A673 (cell line): ENCODE results near the gene MMADHC. TPM values are rescaled to one million over a fixed set of nuclear protein-coding genes. Genes with fewer than 3 reads are reported as not detected.

Source experiments
- BruUV-seq: library from RNA; stranded (reverse); fragments of 400-500 nt; replicated peaks from 2 replicates; lab custom pipeline; 2021; lab: Mats Ljungman, UMichigan
- CTCF ChIA-PET: fragments of 300-600 bp; sonication (Branson Sonifier 250); formaldehyde crosslinking; loops from one replicate; lab custom pipeline; 2022; ENCODE audit warnings: antibody characterized with exemption; lab: Charles Lee
- POLR2A ChIA-PET: fragments of 300-600 bp; sonication (Branson Sonifier 250); formaldehyde crosslinking; loops from one replicate; lab custom pipeline; 2022; ENCODE audit warnings: antibody characterized with exemption; ENCODE audit not compliant: low non-redundant PET; lab: Charles Lee
- DNase-seq: peaks from one replicate; pipeline ENCODE4 v3.0.0-alpha.2; 2015; ENCODE audit warnings: low spot score
- H3K27ac ChIP-seq: fragments of 200-600 bp; sonication (generic); 2 replicates; pipeline ENCODE4 v1.5.1; 2016; ENCODE audit warnings: mixed run types, low read depth, mild to moderate bottlenecking, mixed read lengths, antibody characterized with exemption, low read length; ENCODE audit not compliant: poor library complexity, severe bottlenecking
- H3K27me3 ChIP-seq: fragments of 200-600 bp; sonication (generic); replicated peaks from 2 replicates; pipeline ENCODE4 v1.6.1; 2017; ENCODE audit warnings: mixed run types, low read depth, mild to moderate bottlenecking, mixed read lengths, antibody characterized with exemption, low read length; ENCODE audit not compliant: insufficient read depth, poor library complexity
- H3K36me3 ChIP-seq: fragments of 200-600 bp; sonication (generic); 2 replicates; pipeline ENCODE4 v1.6.1; 2016; ENCODE audit warnings: mixed run types, mild to moderate bottlenecking, mixed read lengths, antibody characterized with exemption, low read length; ENCODE audit not compliant: insufficient read depth, poor library complexity, severe bottlenecking
- H3K4me1 ChIP-seq: fragments of 200-600 bp; sonication (generic); 2 replicates; pipeline ENCODE4 v1.6.1; 2017; ENCODE audit warnings: mixed run types, mild to moderate bottlenecking, mixed read lengths, antibody characterized with exemption, low read length; ENCODE audit not compliant: insufficient read depth, poor library complexity, severe bottlenecking
- H3K4me3 ChIP-seq: fragments of 200-600 bp; sonication (generic); 2 replicates; pipeline ENCODE4 v1.5.1; 2016; ENCODE audit warnings: low read depth, mixed run types, mild to moderate bottlenecking, mixed read lengths, low read length; ENCODE audit not compliant: poor library complexity, severe bottlenecking
- H3K9me3 ChIP-seq: fragments of 200-600 bp; sonication (generic); 2 replicates; pipeline ENCODE4 v1.6.1; 2016; ENCODE audit warnings: mixed run types, low read depth, mild to moderate bottlenecking, mixed read lengths, antibody characterized with exemption, low read length; ENCODE audit not compliant: poor library complexity, severe bottlenecking
- CTCF ChIP-seq: fragments of 300-800, 200-600 bp; sonication (generic); conservative IDR thresholded peaks from 2 replicates; pipeline ENCODE4 v1.5.1; 2017; ENCODE audit warnings: low read depth, mild to moderate bottlenecking, antibody characterized with exemption, low read length, moderate library complexity, mixed read lengths
- EZH2 ChIP-seq: fragments of 200-600 bp; sonication (generic); IDR thresholded peaks from 2 replicates; pipeline ENCODE4 v1.6.1; 2017; ENCODE audit warnings: borderline replicate concordance, low read depth, mild to moderate bottlenecking, mixed read lengths, antibody characterized with exemption, low read length; ENCODE audit not compliant: poor library complexity, severe bottlenecking
- intact Hi-C: fragments of 100-400 bp; cut with micrococcal nuclease; formaldehyde crosslinking; loops from one replicate; pipeline ENCODE4 v1.10.0; 2022; ENCODE audit not compliant: unreplicated experiment
- total RNA-seq: library from RNA; stranded (reverse); gene quantifications from 2 replicates; pipeline ENCODE4 v1.2.3, GENCODE V29; 2021

Gene MMADHC
- total RNA-seq, 1 experiment from 2014 or later: 124 TPM

GRCh38 chr2:149579972-149580882 is 7.3 kb downstream of the MMADHC start:
- H3K36me3 ChIP-seq: peaks cover 94% of the 10 kb centered on the region

GRCh38 chr2:149577269-149577668 is 10.3 kb downstream of the MMADHC start:
- ChIA-PET CTCF (no interaction called here), POLR2A (no interaction called here)
- no peaks in the 10 kb centered on the region for H3K27me3 ChIP-seq
- intact Hi-C loops: no loop called here
- TF ChIP-seq CTCF (no peak), EZH2 (no peak)
- H3K4me3 ChIP-seq: no peak overlapping the region
- H3K9me3 ChIP-seq: no peaks in the 10 kb centered on the region
- H3K27ac ChIP-seq: no peak overlapping the region
- no TSS peak for BruUV-seq
- H3K4me1 ChIP-seq: no peaks in the 10 kb centered on the region
- peaks cover 85% of the 10 kb centered on the region for H3K36me3 ChIP-seq
- no peak for DNase-seq

More at GRCh38 chr2:149579972-149580882, 7.3 kb downstream of the MMADHC start:
- ChIA-PET CTCF (interaction anchor here (0.6 kb wide), 1 partner anchor 394 kb away, joined by 4 read pairs; no protein-coding TSS in a partner anchor), POLR2A (no interaction called here)
- no peaks in the 10 kb centered on the region for H3K9me3 ChIP-seq
- no peak overlapping the region for H3K4me3 ChIP-seq
- no TSS peak for BruUV-seq
- DNase-seq: no peak
- intact Hi-C loops: no loop called here
- H3K4me1 ChIP-seq: peaks cover 9% of the 10 kb centered on the region
- H3K27me3 ChIP-seq: no peaks in the 10 kb centered on the region
- TF ChIP-seq CTCF (no peak), EZH2 (no peak)
- no peak overlapping the region for H3K27ac ChIP-seq

- no peak overlapping the region for H3K4me3 ChIP-seq
- intact Hi-C loops: no loop called here
- CTCF ChIA-PET: no interaction called here
- DNase-seq: no peak
- no peak overlapping the region for H3K27ac ChIP-seq
- H3K36me3 ChIP-seq: peaks cover 78% of the 10 kb centered on the region
- H3K4me1 ChIP-seq: no peaks in the 10 kb centered on the region
- no peaks in the 10 kb centered on the region for H3K9me3 ChIP-seq
- TF ChIP-seq CTCF (no peak), EZH2 (no peak)
- H3K27me3 ChIP-seq: no peaks in the 10 kb centered on the region
- BruUV-seq: no TSS peak
- POLR2A ChIA-PET: no interaction called here
Measured at GRCh38 chr2:149575752-149576151, 11.8 kb downstream of the MMADHC start.
